Fibroblast of lung (primary cell): ENCODE results near the gene LETMD1. TPM values are rescaled to one million over a fixed set of nuclear protein-coding genes. Genes with fewer than 3 reads are reported as not detected.
A peak's percentile ranks its signal among the peaks of the same experiment; 100 is the strongest.

Experiments used
- DNase-seq, 2 donors: peaks; one replicate each; pipeline versions ENCODE4 v3.0.0 to v3.0.0-alpha.2; 2010; ENCODE audit warnings: low read depth in 2 of 2
- H2AFZ ChIP-seq: 2 replicates; pipeline ENCODE4 v1.5.1; 2012; ENCODE audit warnings: low read length, control low read depth, inconsistent platforms
- H3K27ac ChIP-seq: 2 replicates; pipeline ENCODE4 v1.5.1; 2011; ENCODE audit warnings: low read length, control low read depth; ENCODE audit not compliant: insufficient read depth
- H3K27me3 ChIP-seq: 2 replicates; pipeline ENCODE4 v1.5.1; 2011; ENCODE audit warnings: mild to moderate bottlenecking, low read length; ENCODE audit not compliant: control insufficient read depth, insufficient read depth
- H3K36me3 ChIP-seq: 2 replicates; pipeline ENCODE4 v1.5.1; 2011; ENCODE audit warnings: low read length; ENCODE audit not compliant: control insufficient read depth, insufficient read depth
- H3K4me1 ChIP-seq: 2 replicates; pipeline ENCODE4 v1.5.1; 2011; ENCODE audit warnings: low read length; ENCODE audit not compliant: control insufficient read depth, insufficient read depth; ENCODE audit errors: extremely low read depth
- H3K4me2 ChIP-seq: 2 replicates; pipeline ENCODE4 v1.5.1; 2011; ENCODE audit warnings: low read length, control low read depth; ENCODE audit not compliant: insufficient read depth; ENCODE audit errors: extremely low read depth
- H3K4me3 ChIP-seq, 4 experiments: fragments of 200-600 bp in 1 of 4; sonication (generic) in 1 of 4; replicated peaks in 1 of 4; 2 replicates each; pipeline ENCODE4 v1.5.1; 2011 to 2016; ENCODE audit warnings: low read length in 4 of 4, low read depth in 3 of 4, mild to moderate bottlenecking in 3 of 4, control low read depth in 2 of 4, inconsistent platforms in 1 of 4, mixed read lengths in 1 of 4; ENCODE audit not compliant: insufficient read depth in 1 of 4; ENCODE audit errors: control extremely low read depth in 1 of 4
- H3K79me2 ChIP-seq: 2 replicates; pipeline ENCODE4 v1.5.1; 2012; ENCODE audit warnings: mild to moderate bottlenecking, low read length, inconsistent platforms; ENCODE audit not compliant: control insufficient read depth, insufficient read depth
- H3K9ac ChIP-seq: 2 replicates; pipeline ENCODE4 v1.5.1; 2011; ENCODE audit warnings: mild to moderate bottlenecking, low read length, control low read depth; ENCODE audit not compliant: insufficient read depth
- H3K9me3 ChIP-seq: 2 replicates; pipeline ENCODE4 v1.5.1; 2012; ENCODE audit warnings: low read depth, low read length; ENCODE audit not compliant: control insufficient read depth, insufficient read depth
- H4K20me1 ChIP-seq: 2 replicates; pipeline ENCODE4 v1.5.1; 2011; ENCODE audit warnings: low read length; ENCODE audit not compliant: control insufficient read depth, insufficient read depth; ENCODE audit errors: extremely low read depth
- CTCF ChIP-seq, 2 donors: IDR thresholded peaks in 1 of 2; conservative IDR thresholded peaks in 1 of 2; 1 replicate in 1 of 2; 2 replicates in 1 of 2; pipeline ENCODE4 v1.5.1; 2011 to 2012; ENCODE audit warnings: low read length in 2 of 2, control low read depth in 1 of 2, inconsistent platforms in 1 of 2, low read depth in 1 of 2, mild to moderate bottlenecking in 1 of 2
- EZH2 ChIP-seq: IDR thresholded peaks from 2 replicates; pipeline ENCODE4 v1.5.1; 2012; ENCODE audit warnings: low read length, control low read depth, mild to moderate bottlenecking; ENCODE audit errors: missing control alignments
- polyA plus RNA-seq, 2 donors: library from polyadenylated mRNA; depleted of rRNA in 1 of 2; stranded (reverse) in 1 of 2; unstranded in 1 of 2; fragments of >200 nt; gene quantifications; 2 replicates each; pipeline ENCODE4 v1.2.1, GENCODE V29; 2011 to 2012; ENCODE audit warnings: missing spikeins in 1 of 2
- total RNA-seq: library from RNA; depleted of rRNA; stranded (reverse); fragments of >200 nt; gene quantifications from 2 replicates; pipeline ENCODE4 v1.2.1, GENCODE V29; 2014

Gene LETMD1
- total and polyA plus RNA-seq, 2 donors (not counting 1 experiment from before 2014, with no cell fraction given), result 45.9 to 59.9 TPM

GRCh38 chr12:51087818-51088217 is 39.7 kb downstream of the LETMD1 start:
- H3K27me3 ChIP-seq, result no peaks in the 10 kb centered on the region
- no peak for DNase-seq

GRCh38 chr12:51090705-51091229 is 42.6 kb downstream of the LETMD1 start:
- Histone ChIP-seq H3K4me1 (no peaks in the 10 kb centered on the region), H3K9me3 (no peaks in the 10 kb centered on the region), H3K4me2 (no peak overlapping the region), H2AFZ (no peak overlapping the region), H3K36me3 (no peaks in the 10 kb centered on the region), H3K27me3 (no peaks in the 10 kb centered on the region), H3K79me2 (no peaks in the 10 kb centered on the region), H3K27ac (no peak overlapping the region), H4K20me1 (no peaks in the 10 kb centered on the region), H3K4me3 (no peak overlapping the region), H3K9ac (no peak overlapping the region)
- TF ChIP-seq EZH2 (no peak), CTCF (conservative IDR thresholded peaks at IDR 0.05 in 1 of 2, IDR thresholded peaks at IDR 0.05 in 1 of 2; ENCODE audit: low read depth in 1 of 2, low read length in 2 of 2) (no peak)
- no peak for DNase-seq

More at GRCh38 chr12:51087818-51088217, 39.7 kb downstream of the LETMD1 start:
- Histone ChIP-seq H2AFZ (no peak overlapping the region), H3K27ac (no peak overlapping the region), H3K79me2 (peaks cover 2% of the 10 kb centered on the region), H3K4me2 (no peak overlapping the region), H3K9ac (no peak overlapping the region), H4K20me1 (no peaks in the 10 kb centered on the region), H3K4me3 (no peak overlapping the region), H3K36me3 (no peaks in the 10 kb centered on the region), H3K4me1 (no peaks in the 10 kb centered on the region), H3K9me3 (no peaks in the 10 kb centered on the region)
- TF ChIP-seq EZH2 (no peak), CTCF (conservative IDR thresholded peaks at IDR 0.05 in 1 of 2, IDR thresholded peaks at IDR 0.05 in 1 of 2; ENCODE audit: low read depth in 1 of 2, low read length in 2 of 2) (no peak)

GRCh38 chr12:51098611-51099010 is 50.5 kb downstream of the LETMD1 start:
- no peak for TF ChIP-seq EZH2
- TF ChIP-seq CTCF (conservative IDR thresholded peaks at IDR 0.05 in 1 of 2, IDR thresholded peaks at IDR 0.05 in 1 of 2; ENCODE audit: low read depth in 1 of 2, low read length in 2 of 2), result no peak
- H3K4me3 ChIP-seq, result no peak overlapping the region
- H3K9ac ChIP-seq, result no peak overlapping the region
- H3K27ac ChIP-seq, result no peak overlapping the region
- no peak overlapping the region for H3K4me2 ChIP-seq
- H3K27me3 ChIP-seq, result no peaks in the 10 kb centered on the region
- DNase-seq, result peak in 1 of 2 donors; percentile 37
- H3K36me3 ChIP-seq, result no peaks in the 10 kb centered on the region
- no peaks in the 10 kb centered on the region for H3K9me3 ChIP-seq
- no peaks in the 10 kb centered on the region for H4K20me1 ChIP-seq
- H2AFZ ChIP-seq, result no peak overlapping the region
- H3K79me2 ChIP-seq, result no peaks in the 10 kb centered on the region
- H3K4me1 ChIP-seq, result no peaks in the 10 kb centered on the region
